Mucosa of gallbladder (tissue), 1 donor: ENCODE results near the gene SLC23A1. TPM values are rescaled to one million over a fixed set of nuclear protein-coding genes. Genes with fewer than 3 reads are reported as not detected.
"Not testable (repeated sequence)": the region's sequence is repeated elsewhere in the genome, so short reads cannot be mapped to it uniquely, and the experiment has no call there.

Source experiments
- DNase-seq: peaks from one replicate; pipeline ENCODE4 v3.0.0-alpha.2; 2020; ENCODE audit warnings: low spot score
- total RNA-seq: library from RNA; stranded (reverse); gene quantifications from one replicate; pipeline ENCODE4 v1.2.1, GENCODE V29; 2021
- donor health status: DM: no; HTN: no; CAD: no.

The SLC23A1 gene
- total RNA-seq, 1 donor from 2014 or later, result 17.0 TPM

GRCh38 chr5:139389701-139390638 is 6.9 kb upstream of the SLC23A1 start, which contains the start of gene MZB1:
Gene MZB1, minus strand, starts transcription at chr5:139389913. Its CDS starts 57 bp downstream, at chr5:139389856.
- no peak for DNase-seq

- DNase-seq, result peak; percentile 73
These were observed 5.2 kb upstream of the SLC23A1 start for GRCh38 chr5:139388198-139388821.

GRCh38 chr5:139387611-139388197 is 4.6 kb upstream of the SLC23A1 start:
- no peak for DNase-seq

- DNase-seq, result not testable (repeated sequence)
These were observed 3.9 kb upstream of the SLC23A1 start for GRCh38 chr5:139386956-139387355.

- no peak for DNase-seq
These were observed 2.9 kb upstream of the SLC23A1 start for GRCh38 chr5:139386050-139386438.

- no peak for DNase-seq
These were observed 2.3 kb upstream of the SLC23A1 start for GRCh38 chr5:139385061-139386049.

GRCh38 chr5:139384591-139385051 is 1.5 kb upstream of the SLC23A1 start:
- no peak for DNase-seq

GRCh38 chr5:139383993-139384590 is 995 bp upstream of the SLC23A1 start:
- DNase-seq, result no peak

GRCh38 chr5:139382807-139383206 is 290 bp downstream of the SLC23A1 start:
- DNase-seq, result no peak

- no peak for DNase-seq
These were observed 998 bp downstream of the SLC23A1 start for GRCh38 chr5:139381837-139382761.

GRCh38 chr5:139379626-139380449 is 3.3 kb downstream of the SLC23A1 start:
- no peak for DNase-seq

GRCh38 chr5:139378941-139379361 is 4.1 kb downstream of the SLC23A1 start:
- no peak for DNase-seq

GRCh38 chr5:139378101-139378825 is 4.8 kb downstream of the SLC23A1 start:
- DNase-seq, result no peak

- no peak for DNase-seq
These were observed 5.9 kb downstream of the SLC23A1 start for GRCh38 chr5:139377226-139377625.

- no peak for DNase-seq
These were observed 6.7 kb downstream of the SLC23A1 start for GRCh38 chr5:139376364-139376763.

- DNase-seq, result no peak
These were observed 8.2 kb downstream of the SLC23A1 start for GRCh38 chr5:139374909-139375308.

GRCh38 chr5:139371482-139372435 is 11.3 kb downstream of the SLC23A1 start:
- no peak for DNase-seq
